ENCODE results near the gene TNFRSF8.

DNA sequence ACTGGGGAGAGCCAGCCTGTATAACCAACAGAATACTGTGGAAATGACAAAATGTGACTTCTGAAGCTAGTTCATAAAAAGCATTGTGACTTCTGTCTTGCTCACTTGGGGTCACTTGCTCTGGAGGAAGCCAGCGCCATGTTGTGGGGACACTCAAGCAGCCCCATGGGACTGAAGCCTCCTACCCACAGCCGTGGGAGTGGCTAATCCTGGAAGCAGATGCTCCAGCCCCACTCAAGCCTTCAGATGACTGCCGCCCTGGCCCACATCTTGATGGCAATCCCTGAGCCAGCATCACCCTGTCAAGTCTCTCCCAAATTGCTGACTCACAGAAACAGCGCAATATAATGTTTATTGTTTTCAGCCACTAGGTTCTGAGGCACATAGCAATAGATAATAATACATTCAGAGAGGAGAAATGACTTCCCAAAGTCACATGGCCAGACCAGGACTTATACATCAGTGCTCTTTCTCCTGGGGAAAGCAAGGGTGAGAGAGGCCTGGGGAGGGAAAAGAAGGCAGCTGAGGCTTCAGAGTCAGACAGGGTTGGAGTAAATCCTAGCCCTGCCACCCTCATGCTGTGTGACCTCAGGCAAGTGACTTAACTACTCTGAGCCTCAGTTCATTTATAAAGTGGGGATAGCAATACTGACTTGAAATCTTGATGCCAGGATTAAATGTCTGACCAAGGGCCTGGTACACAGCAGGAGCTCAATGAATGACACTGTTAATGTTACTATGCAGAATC, 5.0 kb upstream of the TNFRSF8 start:
- TF ChIP-seq, protein P1, sequence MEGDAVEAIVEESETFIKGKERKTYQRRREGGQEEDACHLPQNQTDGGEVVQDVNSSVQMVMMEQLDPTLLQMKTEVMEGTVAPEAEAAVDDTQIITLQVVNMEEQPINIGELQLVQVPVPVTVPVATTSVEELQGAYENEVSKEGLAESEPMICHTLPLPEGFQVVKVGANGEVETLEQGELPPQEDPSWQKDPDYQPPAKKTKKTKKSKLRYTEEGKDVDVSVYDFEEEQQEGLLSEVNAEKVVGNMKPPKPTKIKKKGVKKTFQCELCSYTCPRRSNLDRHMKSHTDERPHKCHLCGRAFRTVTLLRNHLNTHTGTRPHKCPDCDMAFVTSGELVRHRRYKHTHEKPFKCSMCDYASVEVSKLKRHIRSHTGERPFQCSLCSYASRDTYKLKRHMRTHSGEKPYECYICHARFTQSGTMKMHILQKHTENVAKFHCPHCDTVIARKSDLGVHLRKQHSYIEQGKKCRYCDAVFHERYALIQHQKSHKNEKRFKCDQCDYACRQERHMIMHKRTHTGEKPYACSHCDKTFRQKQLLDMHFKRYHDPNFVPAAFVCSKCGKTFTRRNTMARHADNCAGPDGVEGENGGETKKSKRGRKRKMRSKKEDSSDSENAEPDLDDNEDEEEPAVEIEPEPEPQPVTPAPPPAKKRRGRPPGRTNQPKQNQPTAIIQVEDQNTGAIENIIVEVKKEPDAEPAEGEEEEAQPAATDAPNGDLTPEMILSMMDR (IDR thresholded peaks at IDR 0.05), result no peak
- TF ChIP-seq EP300 (IDR thresholded peaks at IDR 0.05) (no peak), POLR2A (IDR thresholded peaks at IDR 0.05) (no peak)
